ENCODE data around the gene RUBCN.

Gene RUBCN

DNA sequence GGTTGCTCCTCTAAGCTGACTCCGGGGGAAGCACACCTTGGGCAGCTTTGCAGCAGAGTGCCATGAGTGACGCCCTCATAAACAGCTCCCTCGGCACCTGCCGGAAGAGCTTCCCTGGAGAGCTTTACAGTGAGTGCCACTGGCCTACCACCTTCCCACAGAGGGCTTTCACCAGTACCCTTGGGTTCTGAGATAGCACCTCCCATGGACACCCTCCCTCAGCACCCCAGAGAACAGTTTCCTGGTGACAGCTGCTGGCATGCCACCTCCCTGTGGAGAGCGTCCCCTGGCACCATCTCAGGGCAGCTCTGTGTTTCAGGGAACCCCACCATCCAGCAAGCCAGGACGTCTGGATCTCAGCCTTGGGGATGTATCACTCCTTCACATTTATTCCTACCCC is 49.1 kb downstream of the RUBCN start:
- Histone ChIP-seq H3K4me3 (ENCODE audit: low read depth, low read length) (no peak overlapping the region), H3K4me1 (ENCODE audit: control insufficient read depth, insufficient read depth, low read length) (peaks cover 6% of the 10 kb centered on the region; the same call in 1 of the 2 replicates), H3K9ac (ENCODE audit: low read length) (no peak overlapping the region), H3K27ac (ENCODE audit: low read depth, low read length) (no peak overlapping the region), H3K36me3 (ENCODE audit: control insufficient read depth, insufficient read depth, low read length) (peaks cover 17% of the 10 kb centered on the region), H3K27me3 (ENCODE audit: control insufficient read depth, insufficient read depth, low read length) (no peaks in the 10 kb centered on the region), H3K9me3 (ENCODE audit: control insufficient read depth, insufficient read depth, low read depth, low read length) (no peaks in the 10 kb centered on the region)

- Histone ChIP-seq H3K4me1 (ENCODE audit: control insufficient read depth, insufficient read depth, low read length) (no peaks in the 10 kb centered on the region; the same call in 1 of the 2 replicates), H3K9ac (ENCODE audit: low read length) (no peak overlapping the region), H3K9me3 (ENCODE audit: control insufficient read depth, insufficient read depth, low read depth, low read length) (no peaks in the 10 kb centered on the region), H3K27me3 (ENCODE audit: control insufficient read depth, insufficient read depth, low read length) (no peaks in the 10 kb centered on the region), H3K36me3 (ENCODE audit: control insufficient read depth, insufficient read depth, low read length) (peaks cover 17% of the 10 kb centered on the region), H3K4me3 (ENCODE audit: low read depth, low read length) (no peak overlapping the region), H3K27ac (ENCODE audit: low read depth, low read length) (no peak overlapping the region)
Observed at GRCh38 chr3:197686899-197687298, 49.8 kb downstream of the RUBCN start.

- H3K27ac ChIP-seq (ENCODE audit: low read depth, low read length): no peak overlapping the region
- H3K4me3 ChIP-seq (ENCODE audit: low read depth, low read length): no peak overlapping the region
- H3K4me1 ChIP-seq (ENCODE audit: control insufficient read depth, insufficient read depth, low read length): no peaks in the 10 kb centered on the region
- no peak overlapping the region for H3K9ac ChIP-seq (ENCODE audit: low read length)
- no peaks in the 10 kb centered on the region for H3K9me3 ChIP-seq (ENCODE audit: control insufficient read depth, insufficient read depth, low read depth, low read length)
- no peaks in the 10 kb centered on the region for H3K27me3 ChIP-seq (ENCODE audit: control insufficient read depth, insufficient read depth, low read length)
- H3K36me3 ChIP-seq (ENCODE audit: control insufficient read depth, insufficient read depth, low read length): peaks cover 27% of the 10 kb centered on the region
Observed at GRCh38 chr3:197685546-197685945, 51.2 kb downstream of the RUBCN start.

- H3K36me3 ChIP-seq (ENCODE audit: control insufficient read depth, insufficient read depth, low read length): peaks cover 31% of the 10 kb centered on the region
Observed at GRCh38 chr3:197683191-197683590, 53.5 kb downstream of the RUBCN start.

GRCh38 chr3:197682713-197683112 is 54.0 kb downstream of the RUBCN start:
- Histone ChIP-seq H3K9me3 (ENCODE audit: control insufficient read depth, insufficient read depth, low read depth, low read length) (peaks cover 14% of the 10 kb centered on the region; the same call in 1 of the 2 replicates), H3K4me1 (ENCODE audit: control insufficient read depth, insufficient read depth, low read length) (no peaks in the 10 kb centered on the region), H3K27ac (ENCODE audit: low read depth, low read length) (no peak overlapping the region), H3K4me3 (ENCODE audit: low read depth, low read length) (no peak overlapping the region), H3K9ac (ENCODE audit: low read length) (no peak overlapping the region), H3K27me3 (ENCODE audit: control insufficient read depth, insufficient read depth, low read length) (no peaks in the 10 kb centered on the region), H3K36me3 (ENCODE audit: control insufficient read depth, insufficient read depth, low read length) (peaks cover 34% of the 10 kb centered on the region)

More at GRCh38 chr3:197683191-197683590, 53.5 kb downstream of the RUBCN start:
- peaks cover 10% of the 10 kb centered on the region; the same call in 1 of the 2 replicates for H3K9me3 ChIP-seq (ENCODE audit: control insufficient read depth, insufficient read depth, low read depth, low read length)
- H3K27me3 ChIP-seq (ENCODE audit: control insufficient read depth, insufficient read depth, low read length): no peaks in the 10 kb centered on the region
- no peaks in the 10 kb centered on the region for H3K4me1 ChIP-seq (ENCODE audit: control insufficient read depth, insufficient read depth, low read length)
- no peak overlapping the region for H3K27ac ChIP-seq (ENCODE audit: low read depth, low read length)
- H3K9ac ChIP-seq (ENCODE audit: low read length): no peak overlapping the region
- H3K4me3 ChIP-seq (ENCODE audit: low read depth, low read length): no peak overlapping the region

DNA sequence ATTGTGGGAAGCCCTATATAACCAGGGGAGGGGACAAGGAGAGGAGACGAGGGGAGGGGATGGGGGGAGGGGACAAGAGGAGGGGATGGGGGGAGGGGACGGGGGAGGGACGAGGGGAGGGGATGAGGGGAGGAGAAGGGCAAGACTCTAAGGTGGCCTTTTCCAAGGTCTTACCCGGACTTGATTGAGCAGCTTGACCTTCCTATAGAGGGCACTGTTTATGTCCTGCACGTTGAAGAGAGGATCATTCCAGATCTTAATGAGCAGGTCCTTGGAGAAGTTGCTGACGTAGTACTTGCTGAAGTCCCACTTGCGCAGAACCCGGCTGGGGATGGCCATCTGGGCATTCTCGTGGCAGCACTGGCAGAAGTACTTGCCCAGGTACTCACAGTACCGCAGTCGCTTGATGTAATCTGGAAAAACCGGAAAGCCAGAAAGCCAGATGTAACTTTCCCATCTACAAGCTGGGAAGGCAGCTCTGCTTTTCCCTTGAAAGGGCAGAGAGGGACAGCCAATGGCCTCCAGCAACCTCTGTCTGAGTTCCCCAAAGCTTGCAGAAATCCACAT is 55.7 kb downstream of the RUBCN start:
- no peak overlapping the region for H3K27ac ChIP-seq (ENCODE audit: low read depth, low read length)
- H3K9ac ChIP-seq (ENCODE audit: low read length): no peak overlapping the region
- no peaks in the 10 kb centered on the region for H3K4me1 ChIP-seq (ENCODE audit: control insufficient read depth, insufficient read depth, low read length)
- H3K9me3 ChIP-seq (ENCODE audit: control insufficient read depth, insufficient read depth, low read depth, low read length): peaks cover 14% of the 10 kb centered on the region; the same call in 1 of the 2 replicates
- peaks cover 47% of the 10 kb centered on the region for H3K36me3 ChIP-seq (ENCODE audit: control insufficient read depth, insufficient read depth, low read length)
- no peaks in the 10 kb centered on the region for H3K27me3 ChIP-seq (ENCODE audit: control insufficient read depth, insufficient read depth, low read length)
- H3K4me3 ChIP-seq (ENCODE audit: low read depth, low read length): no peak overlapping the region

- no peaks in the 10 kb centered on the region for H3K27me3 ChIP-seq (ENCODE audit: control insufficient read depth, insufficient read depth, low read length)
- H3K36me3 ChIP-seq (ENCODE audit: control insufficient read depth, insufficient read depth, low read length): peaks cover 56% of the 10 kb centered on the region
- peaks cover 14% of the 10 kb centered on the region; the same call in 1 of the 2 replicates for H3K9me3 ChIP-seq (ENCODE audit: control insufficient read depth, insufficient read depth, low read depth, low read length)
- H3K4me3 ChIP-seq (ENCODE audit: low read depth, low read length): no peak overlapping the region
- H3K9ac ChIP-seq (ENCODE audit: low read length): no peak overlapping the region
- H3K27ac ChIP-seq (ENCODE audit: low read depth, low read length): no peak overlapping the region
- H3K4me1 ChIP-seq (ENCODE audit: control insufficient read depth, insufficient read depth, low read length): no peaks in the 10 kb centered on the region
Observed at GRCh38 chr3:197675951-197676350, 60.8 kb downstream of the RUBCN start.

- Histone ChIP-seq H3K9ac (ENCODE audit: low read length) (no peak overlapping the region), H3K27me3 (ENCODE audit: control insufficient read depth, insufficient read depth, low read length) (no peaks in the 10 kb centered on the region), H3K4me1 (ENCODE audit: control insufficient read depth, insufficient read depth, low read length) (no peaks in the 10 kb centered on the region), H3K9me3 (ENCODE audit: control insufficient read depth, insufficient read depth, low read depth, low read length) (peaks cover 14% of the 10 kb centered on the region; the same call in 1 of the 2 replicates), H3K27ac (ENCODE audit: low read depth, low read length) (no peak overlapping the region), H3K36me3 (ENCODE audit: control insufficient read depth, insufficient read depth, low read length) (peaks cover 53% of the 10 kb centered on the region), H3K4me3 (ENCODE audit: low read depth, low read length) (no peak overlapping the region)
Observed at GRCh38 chr3:197675563-197675860, 61.2 kb downstream of the RUBCN start.

DNA sequence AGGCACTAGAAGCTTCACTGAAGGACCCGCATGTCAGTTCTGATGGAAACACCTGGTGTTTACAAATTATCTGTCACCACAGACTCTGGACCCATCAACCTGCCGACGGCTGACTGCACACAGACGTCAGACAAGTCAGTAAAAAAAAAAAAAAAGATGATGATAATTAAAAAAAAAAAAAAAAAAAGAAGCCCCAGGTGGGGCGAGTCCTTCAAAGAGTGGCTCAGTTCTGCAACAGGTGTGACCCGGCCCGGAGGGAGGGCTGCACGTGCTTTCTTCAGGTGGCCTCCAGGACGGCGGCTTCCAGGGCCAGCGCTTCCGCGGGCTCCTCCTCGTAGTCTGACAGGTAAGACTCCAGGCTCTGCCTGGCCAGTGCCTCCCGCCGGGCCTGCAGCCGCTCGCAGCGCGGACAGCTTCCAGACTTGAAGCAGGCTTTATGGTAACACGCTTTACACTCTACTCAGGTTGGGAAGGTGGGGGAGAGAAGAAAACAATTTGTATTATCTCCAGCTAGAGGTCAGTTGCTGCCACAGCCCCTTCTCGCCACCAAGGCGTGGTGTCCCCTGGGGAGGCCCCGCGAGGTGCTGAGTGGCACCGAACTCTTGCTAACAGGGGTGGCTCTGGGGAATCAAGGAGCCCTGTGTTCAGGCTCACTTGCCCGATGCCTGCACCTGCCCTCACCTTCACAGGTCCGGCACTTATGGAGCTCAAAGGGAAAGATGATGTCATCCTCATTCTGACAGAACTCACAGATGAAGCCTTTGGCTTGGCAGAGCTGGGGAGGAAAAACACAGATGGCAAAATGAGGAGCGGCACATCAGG is 61.8 kb downstream of the RUBCN start:
- Histone ChIP-seq H3K9me3 (ENCODE audit: control insufficient read depth, insufficient read depth, low read depth, low read length) (peaks cover 14% of the 10 kb centered on the region; the same call in 1 of the 2 replicates), H3K4me1 (ENCODE audit: control insufficient read depth, insufficient read depth, low read length) (no peaks in the 10 kb centered on the region), H3K9ac (ENCODE audit: low read length) (no peak overlapping the region), H3K36me3 (ENCODE audit: control insufficient read depth, insufficient read depth, low read length) (peaks cover 51% of the 10 kb centered on the region), H3K27me3 (ENCODE audit: control insufficient read depth, insufficient read depth, low read length) (no peaks in the 10 kb centered on the region), H3K27ac (ENCODE audit: low read depth, low read length) (no peak overlapping the region), H3K4me3 (ENCODE audit: low read depth, low read length) (no peak overlapping the region)

- H3K27ac ChIP-seq (ENCODE audit: low read depth, low read length): no peak overlapping the region
- H3K4me1 ChIP-seq (ENCODE audit: control insufficient read depth, insufficient read depth, low read length): no peaks in the 10 kb centered on the region
- H3K4me3 ChIP-seq (ENCODE audit: low read depth, low read length): no peak overlapping the region
- peaks cover 50% of the 10 kb centered on the region for H3K36me3 ChIP-seq (ENCODE audit: control insufficient read depth, insufficient read depth, low read length)
- H3K9me3 ChIP-seq (ENCODE audit: control insufficient read depth, insufficient read depth, low read depth, low read length): peaks cover 3% of the 10 kb centered on the region; the same call in 1 of the 2 replicates
- no peak overlapping the region for H3K9ac ChIP-seq (ENCODE audit: low read length)
- H3K27me3 ChIP-seq (ENCODE audit: control insufficient read depth, insufficient read depth, low read length): no peaks in the 10 kb centered on the region
Observed at GRCh38 chr3:197673170-197673569, 63.5 kb downstream of the RUBCN start.

DNA sequence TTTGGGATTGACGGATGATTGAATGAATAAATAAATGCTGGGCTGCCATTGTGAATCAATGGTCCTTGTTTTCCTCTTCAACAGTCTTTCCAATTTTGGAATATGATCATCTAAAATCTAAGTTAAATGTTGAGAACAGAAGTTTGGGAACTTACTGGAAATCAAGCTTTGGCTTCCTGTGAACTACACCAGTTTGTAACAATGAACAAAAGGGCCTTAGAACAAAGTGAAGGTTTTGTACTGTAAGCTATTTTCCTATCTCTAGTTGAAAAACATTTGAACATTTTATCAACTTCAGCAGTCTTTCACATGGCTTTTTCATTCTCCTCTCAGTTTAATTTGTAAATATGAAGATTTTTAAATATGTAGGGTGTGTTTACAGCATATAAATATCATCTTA is 66.3 kb downstream of the RUBCN start:
- Histone ChIP-seq H3K9me3 (ENCODE audit: control insufficient read depth, insufficient read depth, low read depth, low read length) (no peaks in the 10 kb centered on the region), H3K27me3 (ENCODE audit: control insufficient read depth, insufficient read depth, low read length) (no peaks in the 10 kb centered on the region), H3K4me1 (ENCODE audit: control insufficient read depth, insufficient read depth, low read length) (no peaks in the 10 kb centered on the region), H3K27ac (ENCODE audit: low read depth, low read length) (no peak overlapping the region), H3K4me3 (ENCODE audit: low read depth, low read length) (no peak overlapping the region), H3K36me3 (ENCODE audit: control insufficient read depth, insufficient read depth, low read length) (peaks cover 29% of the 10 kb centered on the region), H3K9ac (ENCODE audit: low read length) (no peak overlapping the region)

All from HUES6 (cell line).